ENCODE results near the gene PARD3. TPM values are rescaled to one million over a fixed set of nuclear protein-coding genes. Genes with fewer than 3 reads are reported as not detected.

Gene PARD3
- total RNA-seq, 1 donor from 2014 or later = 35.4 TPM

DNA sequence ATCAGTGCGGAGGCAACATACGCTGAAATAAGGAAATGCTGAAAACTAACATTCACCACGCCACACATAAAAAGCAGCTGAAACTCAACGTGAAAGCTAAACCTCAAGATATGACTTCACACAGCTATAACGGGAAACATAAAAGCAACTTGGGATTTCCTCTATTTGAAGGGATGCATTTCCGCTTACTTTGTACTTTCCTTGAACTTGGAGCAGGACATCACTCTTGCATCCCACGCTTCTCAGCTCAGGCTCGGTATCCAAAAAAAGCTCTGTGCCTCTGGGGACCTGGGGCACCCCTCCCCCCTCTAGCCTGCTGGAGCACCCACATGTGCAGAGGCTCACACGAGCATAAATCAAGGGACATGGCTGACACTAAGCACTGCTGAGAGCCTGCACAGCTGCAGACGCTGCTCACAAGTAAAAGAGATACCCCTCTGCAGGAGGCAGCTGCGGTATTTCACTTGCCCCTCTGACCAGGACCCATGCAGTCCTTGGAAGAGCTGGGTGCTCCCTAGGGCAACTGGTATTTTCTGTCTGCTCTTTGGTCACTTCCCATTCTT is 34.2 kb downstream of the PARD3 start:
- Mint-ChIP-seq H3K36me3 (ENCODE audit: low read depth, unreplicated experiment) (no peaks in the 10 kb centered on the region), H3K9me3 (ENCODE audit: unreplicated experiment) (no peaks in the 10 kb centered on the region), H3K4me1 (ENCODE audit: low read depth, unreplicated experiment) (peaks cover 24% of the 10 kb centered on the region), H3K27ac (ENCODE audit: unreplicated experiment) (no peak overlapping the region), H3K4me3 (ENCODE audit: unreplicated experiment) (peak overlapping the region; percentile 52), H3K27me3 (ENCODE audit: low read depth, unreplicated experiment) (no peaks in the 10 kb centered on the region)
- no peaks in the 10 kb centered on the region for H3K9me3 ChIP-seq (ENCODE audit: insufficient read depth, low read depth, low read length)
- peaks cover 54% of the 10 kb centered on the region for H3K79me2 ChIP-seq (ENCODE audit: insufficient read depth, low read length)
- no peak for FAIRE-seq
- no peak overlapping the region for H3K27ac ChIP-seq (ENCODE audit: low read depth, low read length)
- H4K20me1 ChIP-seq (ENCODE audit: insufficient read depth, low read length) = peaks cover 53% of the 10 kb centered on the region
- no peaks in the 10 kb centered on the region for H3K27me3 ChIP-seq (ENCODE audit: insufficient read depth, low read length)
- H3K36me3 ChIP-seq (ENCODE audit: insufficient read depth, low read length) = no peaks in the 10 kb centered on the region
- DNase-seq (ENCODE audit: low read depth) = peak; percentile 49
- peak overlapping the region; percentile 78 for H3K4me2 ChIP-seq (ENCODE audit: low read length)
- peak overlapping the region; percentile 48 for H3K9ac ChIP-seq (ENCODE audit: low read length)
- peak overlapping the region; percentile 2 for H2AFZ ChIP-seq (ENCODE audit: low read depth, low read length)
- H3K4me3 ChIP-seq (ENCODE audit: insufficient read depth, low read depth, low read length) = peak overlapping the region; percentile 6
- H3K4me1 ChIP-seq (ENCODE audit: insufficient read depth, low read length) = peaks cover 9% of the 10 kb centered on the region
- TF ChIP-seq, protein P1, sequence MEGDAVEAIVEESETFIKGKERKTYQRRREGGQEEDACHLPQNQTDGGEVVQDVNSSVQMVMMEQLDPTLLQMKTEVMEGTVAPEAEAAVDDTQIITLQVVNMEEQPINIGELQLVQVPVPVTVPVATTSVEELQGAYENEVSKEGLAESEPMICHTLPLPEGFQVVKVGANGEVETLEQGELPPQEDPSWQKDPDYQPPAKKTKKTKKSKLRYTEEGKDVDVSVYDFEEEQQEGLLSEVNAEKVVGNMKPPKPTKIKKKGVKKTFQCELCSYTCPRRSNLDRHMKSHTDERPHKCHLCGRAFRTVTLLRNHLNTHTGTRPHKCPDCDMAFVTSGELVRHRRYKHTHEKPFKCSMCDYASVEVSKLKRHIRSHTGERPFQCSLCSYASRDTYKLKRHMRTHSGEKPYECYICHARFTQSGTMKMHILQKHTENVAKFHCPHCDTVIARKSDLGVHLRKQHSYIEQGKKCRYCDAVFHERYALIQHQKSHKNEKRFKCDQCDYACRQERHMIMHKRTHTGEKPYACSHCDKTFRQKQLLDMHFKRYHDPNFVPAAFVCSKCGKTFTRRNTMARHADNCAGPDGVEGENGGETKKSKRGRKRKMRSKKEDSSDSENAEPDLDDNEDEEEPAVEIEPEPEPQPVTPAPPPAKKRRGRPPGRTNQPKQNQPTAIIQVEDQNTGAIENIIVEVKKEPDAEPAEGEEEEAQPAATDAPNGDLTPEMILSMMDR (IDR thresholded peaks at IDR 0.05; ENCODE audit: insufficient read depth, low read depth, low read length) = no peak
- no peak for TF ChIP-seq EZH2 (IDR thresholded peaks at IDR 0.05; ENCODE audit: insufficient read depth, low read length)

DNA sequence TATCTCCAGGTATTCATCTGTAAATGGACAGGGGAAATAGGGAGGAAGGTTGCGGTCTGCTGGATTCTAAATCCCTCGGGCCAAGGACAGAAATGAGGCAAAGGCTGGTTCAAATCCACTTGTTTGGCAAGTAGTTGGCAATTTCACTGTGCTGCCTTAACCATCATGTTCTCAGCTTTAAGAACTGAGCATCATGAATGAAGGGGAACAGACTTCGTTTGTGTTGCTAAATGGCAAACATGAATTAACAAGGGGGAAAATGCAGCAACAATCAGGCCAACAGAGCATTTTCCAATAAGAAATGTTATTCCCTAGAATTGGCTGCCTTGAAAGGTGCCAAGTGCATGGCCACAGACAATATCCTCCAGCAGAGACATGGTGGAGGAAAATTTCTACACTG is 36.9 kb downstream of the PARD3 start:
- Histone ChIP-seq H3K27ac (ENCODE audit: low read depth, low read length) (no peak overlapping the region), H4K20me1 (ENCODE audit: insufficient read depth, low read length) (peaks cover 71% of the 10 kb centered on the region)

More for the DNA sequence above, 36.9 kb downstream of the PARD3 start:
- Histone ChIP-seq H3K27me3 (ENCODE audit: insufficient read depth, low read length) (no peaks in the 10 kb centered on the region), H3K36me3 (ENCODE audit: insufficient read depth, low read length) (no peaks in the 10 kb centered on the region), H3K4me3 (ENCODE audit: insufficient read depth, low read depth, low read length) (no peak overlapping the region), H3K4me1 (ENCODE audit: insufficient read depth, low read length) (peaks cover 9% of the 10 kb centered on the region), H3K79me2 (ENCODE audit: insufficient read depth, low read length) (peaks cover 67% of the 10 kb centered on the region), H2AFZ (ENCODE audit: low read depth, low read length) (no peak overlapping the region), H3K9me3 (ENCODE audit: insufficient read depth, low read depth, low read length) (no peaks in the 10 kb centered on the region), H3K9ac (ENCODE audit: low read length) (no peak overlapping the region), H3K4me2 (ENCODE audit: low read length) (no peak overlapping the region)
- Mint-ChIP-seq H3K9me3 (ENCODE audit: unreplicated experiment) (no peaks in the 10 kb centered on the region), H3K4me3 (ENCODE audit: unreplicated experiment) (no peak overlapping the region), H3K36me3 (ENCODE audit: low read depth, unreplicated experiment) (no peaks in the 10 kb centered on the region), H3K27me3 (ENCODE audit: low read depth, unreplicated experiment) (no peaks in the 10 kb centered on the region), H3K27ac (ENCODE audit: unreplicated experiment) (no peak overlapping the region), H3K4me1 (ENCODE audit: low read depth, unreplicated experiment) (peaks cover 25% of the 10 kb centered on the region)
- TF ChIP-seq EZH2 (IDR thresholded peaks at IDR 0.05; ENCODE audit: insufficient read depth, low read length) = no peak
- TF ChIP-seq, protein P1 (IDR thresholded peaks at IDR 0.05; ENCODE audit: insufficient read depth, low read depth, low read length) = no peak
- DNase-seq (ENCODE audit: low read depth) (no peak), FAIRE-seq (no peak)

Data from astrocyte (in vitro differentiated cells and primary cell).